Common myeloid progenitor, CD34-positive (primary cell): ENCODE measurements around the gene TCF15.

Source experiments
- CTCF ChIA-PET: fragments of 350-600 bp; sonication (Branson Sonifier 250); formaldehyde crosslinking; loops from one replicate; lab custom pipeline; 2021; ENCODE audit warnings: antibody characterized with exemption; lab: Charles Lee
- POLR2A ChIA-PET: fragments of 350-600 bp; sonication (Branson Sonifier 250); formaldehyde crosslinking; loops from one replicate; lab custom pipeline; 2021; ENCODE audit warnings: antibody characterized with exemption; lab: Charles Lee
- DNase-seq, 3 donors: peaks; one replicate each; pipeline versions ENCODE4 v3.0.0 to v3.0.0-alpha.2; 2013
- H3K27ac ChIP-seq, 2 experiments: 1 replicate in 1 of 2; 2 replicates in 1 of 2; pipeline ENCODE4 v1.7.0; 2013; ENCODE audit warnings: inconsistent platforms in 2 of 2, low read length in 2 of 2, mild to moderate bottlenecking in 2 of 2, low read depth in 1 of 2, moderate library complexity in 1 of 2; ENCODE audit not compliant: severe bottlenecking in 2 of 2, insufficient read depth in 1 of 2, poor library complexity in 1 of 2
- H3K27me3 ChIP-seq, 5 experiments: replicated peaks in 2 of 5; 1 replicate in 3 of 5; 2 replicates in 2 of 5; pipeline versions ENCODE4 v1.6.1 to v1.7.0; 2013; ENCODE audit warnings: low read length in 4 of 5, mild to moderate bottlenecking in 2 of 5, moderate library complexity in 2 of 5, inconsistent platforms in 1 of 5; ENCODE audit not compliant: insufficient read depth in 5 of 5, control insufficient read depth in 4 of 5
- H3K36me3 ChIP-seq, 4 experiments: 1 replicate in 2 of 4; 2 replicates in 2 of 4; pipeline versions ENCODE4 v1.6.1 to v1.7.0; 2013; ENCODE audit warnings: low read length in 3 of 4, control low read depth in 1 of 4, mild to moderate bottlenecking in 1 of 4; ENCODE audit not compliant: control insufficient read depth in 4 of 4, insufficient read depth in 4 of 4
- H3K4me1 ChIP-seq, 4 experiments: 1 replicate in 3 of 4; 2 replicates in 1 of 4; pipeline versions ENCODE4 v1.6.1 to v1.7.1; 2013; ENCODE audit warnings: low read length in 3 of 4, mild to moderate bottlenecking in 3 of 4, control low read depth in 1 of 4, inconsistent platforms in 1 of 4, moderate library complexity in 1 of 4; ENCODE audit not compliant: control insufficient read depth in 4 of 4, insufficient read depth in 4 of 4; ENCODE audit errors: control extremely low read depth in 1 of 4
- H3K4me3 ChIP-seq, 7 experiments: 1 replicate in 4 of 7; 2 replicates in 3 of 7; pipeline versions ENCODE4 v1.5.1 to v1.7.0; 2013; ENCODE audit warnings: mild to moderate bottlenecking in 7 of 7, low read length in 6 of 7, moderate library complexity in 6 of 7, inconsistent platforms in 2 of 7, low read depth in 2 of 7, control low read depth in 1 of 7; ENCODE audit not compliant: insufficient read depth in 4 of 7, control insufficient read depth in 1 of 7; ENCODE audit errors: extremely low read depth in 1 of 7
- H3K9me3 ChIP-seq, 5 experiments: 1 replicate in 4 of 5; 2 replicates in 1 of 5; pipeline versions ENCODE4 v1.6.1 to v1.7.1; 2013; ENCODE audit warnings: low read length in 4 of 5, mild to moderate bottlenecking in 2 of 5, inconsistent platforms in 1 of 5, low read depth in 1 of 5, moderate library complexity in 1 of 5; ENCODE audit not compliant: control insufficient read depth in 4 of 5, insufficient read depth in 2 of 5; ENCODE audit errors: control extremely low read depth in 1 of 5
- WGBS: methylation state at CpG from one replicate; pipeline ENCODE4 v1.1.5; 2013; ENCODE audit not compliant: insufficient coverage; 5-methylcytosine and 5-hydroxymethylcytosine counted together

The TCF15 gene

GRCh38 chr20:595330-596308 lies 14.5 kb downstream of the TCF15 start:
- Histone ChIP-seq H3K27me3 (no peaks in the 10 kb centered on the region), H3K4me3 (peak overlapping the region in 1 of 7 experiments; percentile 23), H3K4me1 (peaks cover 0 to 9% (median 4%) of the 10 kb centered on the region in 4 experiments), H3K27ac (no peak overlapping the region), H3K9me3 (no peaks in the 10 kb centered on the region), H3K36me3 (no peaks in the 10 kb centered on the region)
- CTCF ChIA-PET = interaction anchor here (1.2 to 1.4 kb wide), 3 partner anchors 29 to 52 kb away, joined by 3 to 4 read pairs (median 4); no protein-coding TSS in a partner anchor
- POLR2A ChIA-PET = no interaction called here
- DNase-seq = peak; percentile 52 to 82 (median 78)
- 36% methylated on average over 15 of the region's 24 CpGs for WGBS

GRCh38 chr20:592506-592905 lies 17.6 kb downstream of the TCF15 start:
- H3K36me3 ChIP-seq = no peaks in the 10 kb centered on the region
- no peak for DNase-seq
- WGBS = 100% methylated on average over 5 of the region's 7 CpGs
- ChIA-PET POLR2A (no interaction called here), CTCF (no interaction called here)
- H3K4me3 ChIP-seq = no peak overlapping the region
- H3K4me1 ChIP-seq = peaks cover 2 to 29% (median 10%) of the 10 kb centered on the region in 4 experiments
- H3K27me3 ChIP-seq = no peaks in the 10 kb centered on the region
- no peaks in the 10 kb centered on the region for H3K9me3 ChIP-seq
- no peak overlapping the region for H3K27ac ChIP-seq

- Histone ChIP-seq H3K27ac (no peak overlapping the region), H3K27me3 (no peaks in the 10 kb centered on the region), H3K4me3 (no peak overlapping the region), H3K36me3 (no peaks in the 10 kb centered on the region), H3K4me1 (peaks cover 2 to 29% (median 10%) of the 10 kb centered on the region in 4 experiments), H3K9me3 (no peaks in the 10 kb centered on the region)
- WGBS = 100% methylated on average over 4 of the region's 5 CpGs
- ChIA-PET CTCF (interaction anchor here (1.2 kb wide), 1 partner anchor 137 kb away, joined by 3 read pairs; no protein-coding TSS in a partner anchor), POLR2A (no interaction called here)
- no peak for DNase-seq
These were observed 18.2 kb downstream of the TCF15 start for GRCh38 chr20:591941-592340.

- ChIA-PET CTCF (interaction anchor here (0.7 to 1.7 kb wide), 5 partner anchors 12 to 56 kb away, joined by 3 to 8 read pairs (median 3); no protein-coding TSS in a partner anchor), POLR2A (no interaction called here)
- Histone ChIP-seq H3K4me1 (peaks cover 2 to 20% (median 6%) of the 10 kb centered on the region in 4 experiments), H3K27me3 (no peaks in the 10 kb centered on the region), H3K4me3 (no peak overlapping the region), H3K9me3 (no peaks in the 10 kb centered on the region), H3K27ac (no peak overlapping the region), H3K36me3 (no peaks in the 10 kb centered on the region)
- 98% methylated on average over 9 of the region's 10 CpGs for WGBS
- DNase-seq = peak; percentile 25 to 66 (median 63)
These were observed 21.0 kb downstream of the TCF15 start for GRCh38 chr20:588932-589672.

GRCh38 chr20:588476-588875 lies 21.6 kb downstream of the TCF15 start:
- CTCF ChIA-PET = interaction anchor here (2.3 kb wide), 1 partner anchor 26 kb away, joined by 9 read pairs; no protein-coding TSS in a partner anchor
- WGBS = 100% methylated on average over 1 of the region's 3 CpGs
- no peak for DNase-seq
- H3K4me3 ChIP-seq = no peak overlapping the region
- H3K9me3 ChIP-seq = no peaks in the 10 kb centered on the region
- POLR2A ChIA-PET = no interaction called here
- no peaks in the 10 kb centered on the region for H3K27me3 ChIP-seq
- H3K4me1 ChIP-seq = peaks cover 2 to 20% (median 6%) of the 10 kb centered on the region in 4 experiments
- H3K27ac ChIP-seq = no peak overlapping the region
- no peaks in the 10 kb centered on the region for H3K36me3 ChIP-seq

- Histone ChIP-seq H3K4me1 (peaks cover 3 to 33% (median 9%) of the 10 kb centered on the region in 4 experiments), H3K4me3 (no peak overlapping the region), H3K27ac (no peak overlapping the region), H3K9me3 (no peaks in the 10 kb centered on the region), H3K27me3 (no peaks in the 10 kb centered on the region), H3K36me3 (no peaks in the 10 kb centered on the region)
- POLR2A ChIA-PET = no interaction called here
- WGBS = 98% methylated on average over 6 of the region's 7 CpGs
- CTCF ChIA-PET = interaction anchor here (0.7 to 2.1 kb wide), 6 partner anchors 12 to 371 kb away, joined by 3 to 8 read pairs (median 5); no protein-coding TSS in a partner anchor
- no peak for DNase-seq
These were observed 25.2 kb downstream of the TCF15 start for GRCh38 chr20:584971-585301.
